Type B pancreatic cell (in vitro differentiated cells): ENCODE data around the gene TMEM101. TPM values are rescaled to one million over a fixed set of nuclear protein-coding genes. Genes with fewer than 3 reads are reported as not detected.

Experiments used
- DNase-seq: peaks from one replicate; pipeline ENCODE4 v3.0.0; 2021; ENCODE audit warnings: mixed read lengths; ENCODE audit not compliant: unreplicated experiment; ENCODE audit errors: extremely low spot score
- H3K27ac Mint-ChIP-seq: 2 replicates; pipeline ENCODE4 v1.8.0; 2021; ENCODE audit warnings: mild to moderate bottlenecking, mixed read lengths
- H3K27me3 Mint-ChIP-seq: 2 replicates; pipeline ENCODE4 v1.8.0; 2021; ENCODE audit warnings: mixed read lengths
- H3K36me3 Mint-ChIP-seq: 2 replicates; pipeline ENCODE4 v1.8.0; 2021; ENCODE audit warnings: mixed read lengths
- H3K4me1 Mint-ChIP-seq: one replicate; pipeline ENCODE4 v1.8.0; 2021; ENCODE audit warnings: mixed read lengths; ENCODE audit not compliant: unreplicated experiment
- H3K4me3 Mint-ChIP-seq: 2 replicates; pipeline ENCODE4 v1.8.0; 2021; ENCODE audit warnings: mild to moderate bottlenecking, mixed read lengths
- H3K9me3 Mint-ChIP-seq: 2 replicates; pipeline ENCODE4 v1.8.0; 2021; ENCODE audit warnings: mixed read lengths
- CTCF ChIP-seq: fragments of 200-600 bp; sonication (generic); conservative IDR thresholded peaks from 2 replicates; pipeline ENCODE4 v1.5.0; 2021; ENCODE audit warnings: antibody characterized with exemption, mild to moderate bottlenecking
- long read RNA-seq: library from polyadenylated mRNA; unstranded; transcript quantifications from one replicate; pipeline ENCODE4 v2.0.0, GENCODE V29; 2020
- total RNA-seq: library from RNA; stranded (reverse); gene quantifications from 2 replicates; pipeline ENCODE4 v1.2.1, GENCODE V29; 2021; ENCODE audit warnings: low replicate concordance

TMEM101 gene
- total RNA-seq = 33.8 and 34.4 TPM in 2 replicates
- long read RNA-seq, transcript TMEM101-201 (4 exons, 1,536 nt) = major isoform, 124 of 138 reads
- long read RNA-seq, partial matches to known transcripts = 6 of 138 reads
- long read RNA-seq, other reads (novel, unspliced or antisense) = 7 of 138 reads

GRCh38 chr17:44014437-44015172 is at the start of gene TMEM101:
Gene TMEM101 (minus strand): TSS chr17:44014963. CDS start chr17:44014952, 11 bp downstream.
- H3K9me3 Mint-ChIP-seq = no peaks in the 10 kb centered on the region
- peak; percentile 85 for DNase-seq
- peaks cover 11% of the 10 kb centered on the region for H3K4me1 Mint-ChIP-seq
- TF ChIP-seq CTCF = no peak
- peaks cover 12% of the 10 kb centered on the region for H3K36me3 Mint-ChIP-seq
- no peaks in the 10 kb centered on the region for H3K27me3 Mint-ChIP-seq
- H3K4me3 Mint-ChIP-seq = peak within 1 kb of the TSS; percentile 97
- H3K27ac Mint-ChIP-seq = peak within 1 kb of the TSS; percentile 94

- H3K4me1 Mint-ChIP-seq = peaks cover 15% of the 10 kb centered on the region
- no peak for DNase-seq
- TF ChIP-seq CTCF = no peak
- H3K9me3 Mint-ChIP-seq = no peaks in the 10 kb centered on the region
- peak overlapping the region; percentile 76 for H3K4me3 Mint-ChIP-seq
- peaks cover 34% of the 10 kb centered on the region for H3K36me3 Mint-ChIP-seq
- H3K27ac Mint-ChIP-seq = peak overlapping the region; percentile 53
- no peaks in the 10 kb centered on the region for H3K27me3 Mint-ChIP-seq
Measured at GRCh38 chr17:44063704-44064639, 49.2 kb upstream of the TMEM101 start.

- no peak overlapping the region for H3K27ac Mint-ChIP-seq
- no peak for DNase-seq
Measured at GRCh38 chr17:44062871-44063270, 48.1 kb upstream of the TMEM101 start.

GRCh38 chr17:44061446-44061845 is 46.7 kb upstream of the TMEM101 start:
- Mint-ChIP-seq H3K27me3 (no peaks in the 10 kb centered on the region), H3K4me3 (no peak overlapping the region), H3K4me1 (peaks cover 7% of the 10 kb centered on the region), H3K36me3 (peaks cover 37% of the 10 kb centered on the region), H3K9me3 (no peaks in the 10 kb centered on the region), H3K27ac (no peak overlapping the region)
- no peak for DNase-seq
- TF ChIP-seq CTCF = no peak

More at GRCh38 chr17:44062871-44063270, 48.1 kb upstream of the TMEM101 start:
- no peak for TF ChIP-seq CTCF
- no peaks in the 10 kb centered on the region for H3K27me3 Mint-ChIP-seq
- peaks cover 12% of the 10 kb centered on the region for H3K4me1 Mint-ChIP-seq
- H3K36me3 Mint-ChIP-seq = peaks cover 37% of the 10 kb centered on the region
- no peak overlapping the region for H3K4me3 Mint-ChIP-seq
- H3K9me3 Mint-ChIP-seq = no peaks in the 10 kb centered on the region

- H3K27me3 Mint-ChIP-seq = no peaks in the 10 kb centered on the region
- no peaks in the 10 kb centered on the region for H3K9me3 Mint-ChIP-seq
- no peak overlapping the region for H3K27ac Mint-ChIP-seq
- no peak for TF ChIP-seq CTCF
- H3K36me3 Mint-ChIP-seq = peaks cover 33% of the 10 kb centered on the region
- no peak overlapping the region for H3K4me3 Mint-ChIP-seq
- DNase-seq = no peak
- no peaks in the 10 kb centered on the region for H3K4me1 Mint-ChIP-seq
Measured at GRCh38 chr17:44059101-44059892, 44.5 kb upstream of the TMEM101 start.
